ENCODE results near the gene LRRN2.
A peak's percentile ranks its signal among the peaks of the same experiment; 100 is the strongest.

LRRN2 gene

DNA sequence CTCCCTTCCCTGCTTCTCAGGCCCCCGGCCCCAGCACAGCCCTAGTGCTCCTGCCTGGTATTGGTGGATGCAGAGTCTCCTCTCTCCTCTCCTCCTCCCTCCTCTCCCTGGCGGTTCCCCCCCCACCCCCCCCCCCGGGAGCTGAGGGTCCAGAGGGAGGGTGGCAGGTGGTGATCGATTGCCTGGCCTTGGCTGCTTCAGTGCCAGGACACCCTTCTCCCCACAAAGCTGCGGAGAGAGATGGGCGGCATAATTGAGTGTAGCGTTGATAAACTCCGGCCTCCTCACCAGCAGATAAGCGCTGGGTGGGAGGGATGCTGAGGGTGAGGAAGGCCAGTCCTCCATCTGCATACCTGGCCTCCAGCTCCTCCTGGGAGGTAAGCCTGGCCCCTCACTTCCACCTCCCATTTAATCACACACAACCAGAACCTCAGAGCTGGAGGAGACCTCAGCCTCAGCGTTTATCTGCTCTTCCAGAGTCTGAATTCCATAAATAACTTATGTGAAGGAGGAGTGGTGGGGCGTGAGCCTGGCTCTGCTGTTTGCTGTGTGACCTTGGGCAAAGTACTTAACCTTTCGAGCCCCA is 60.8 kb downstream of the LRRN2 start:
- DNase-seq: no peak

DNA sequence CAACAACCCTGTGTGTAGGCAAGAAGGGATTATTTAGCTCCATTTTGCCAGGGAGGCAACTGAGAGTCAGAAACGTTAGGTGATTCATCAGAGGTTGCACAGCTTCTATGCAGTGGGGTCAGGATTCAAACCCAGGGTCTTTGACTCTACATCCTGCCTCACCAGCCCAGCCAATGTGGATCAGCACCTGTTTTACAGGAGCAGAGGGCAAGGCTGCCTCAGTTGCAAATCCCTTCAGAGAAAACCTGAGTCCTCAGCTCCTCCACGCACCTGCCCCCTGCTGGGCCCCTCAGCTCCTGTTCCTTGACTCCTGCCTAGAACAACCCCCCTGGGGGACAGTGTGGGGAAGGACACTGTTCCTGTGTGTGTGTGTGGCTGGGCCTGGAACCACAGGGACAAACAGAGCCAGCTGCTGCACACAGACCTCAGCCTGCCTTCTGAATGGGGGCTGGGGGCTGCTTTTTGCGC is 61.6 kb downstream of the LRRN2 start:
- peak; percentile 19 for DNase-seq

DNA sequence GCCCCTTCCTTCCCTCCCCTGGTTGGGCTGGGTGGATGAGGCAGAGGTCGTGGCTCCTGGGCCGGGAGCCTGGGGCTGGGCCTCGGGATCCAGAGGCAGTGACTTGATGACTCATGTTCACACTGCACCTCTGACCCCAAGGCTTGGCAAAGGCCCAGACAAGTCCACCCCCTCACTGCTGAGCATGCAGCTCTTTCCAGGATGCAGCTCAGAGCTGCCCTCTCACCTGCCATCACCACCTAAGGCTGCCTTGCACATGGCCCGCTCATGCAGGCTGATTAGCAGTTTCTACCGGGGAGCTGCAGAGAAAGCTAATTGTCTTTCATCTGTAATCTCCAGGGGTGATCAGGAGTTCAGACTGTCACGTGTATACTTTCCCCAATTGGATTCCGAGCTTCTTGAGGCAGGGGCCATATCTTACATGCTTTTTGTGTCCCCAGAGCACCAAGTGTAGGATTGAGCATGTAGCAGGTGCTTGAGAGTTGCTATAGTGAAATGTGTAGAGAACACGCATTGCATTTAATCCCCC is 62.1 kb downstream of the LRRN2 start:
- DNase-seq: no peak

DNA sequence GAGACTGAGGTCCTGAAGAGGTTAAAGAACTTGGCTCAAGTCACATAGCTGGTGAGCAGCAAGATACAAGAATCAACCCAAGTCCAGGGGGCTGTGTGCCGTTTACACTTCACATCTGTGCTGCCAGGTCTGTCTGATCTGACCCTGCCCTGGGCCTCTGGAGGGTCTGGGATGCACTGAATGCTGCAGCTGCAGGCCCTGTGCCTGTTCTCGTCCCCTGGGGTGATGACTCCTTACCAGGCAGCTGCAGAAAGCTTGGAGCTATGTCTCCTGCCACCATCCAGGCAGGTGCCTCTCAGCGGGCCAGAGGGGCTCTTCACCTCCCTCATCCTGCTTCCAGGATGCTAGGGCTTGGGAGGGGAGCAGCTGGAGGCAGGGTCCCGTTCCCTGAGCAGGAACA is 63.5 kb downstream of the LRRN2 start:
- no peak for DNase-seq

DNA sequence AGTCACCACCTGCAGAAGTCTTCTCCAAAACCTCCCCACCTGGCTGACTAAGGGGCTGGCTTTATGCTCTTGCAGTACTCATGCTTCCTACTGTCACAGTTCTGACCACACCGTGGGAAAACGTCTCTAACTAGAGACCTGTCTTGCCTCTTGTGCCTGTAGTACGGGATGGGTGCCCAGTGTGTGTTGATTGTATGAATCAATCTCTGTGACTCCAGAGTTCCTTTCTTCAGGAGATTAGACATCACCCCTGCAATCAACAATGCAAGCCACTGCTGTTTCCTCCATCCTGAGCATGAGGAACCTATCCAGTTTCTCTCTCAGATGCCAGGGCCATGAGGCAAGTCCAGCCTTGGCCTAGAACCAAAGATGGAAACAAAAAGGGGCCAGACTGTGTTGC is 64.1 kb downstream of the LRRN2 start:
- DNase-seq: no peak

- no peak for DNase-seq
Measured at GRCh38 chr1:204619721-204620120, 65.8 kb downstream of the LRRN2 start.

GRCh38 chr1:204618148-204618760 is 67.3 kb downstream of the LRRN2 start:
- no peak for DNase-seq

- DNase-seq: no peak
Measured at GRCh38 chr1:204617256-204618147, 68.0 kb downstream of the LRRN2 start.

GRCh38 chr1:204616641-204617040 is 68.9 kb downstream of the LRRN2 start:
- no peak for DNase-seq

- DNase-seq: no peak
Measured at GRCh38 chr1:204615881-204616280, 69.7 kb downstream of the LRRN2 start.

DNA sequence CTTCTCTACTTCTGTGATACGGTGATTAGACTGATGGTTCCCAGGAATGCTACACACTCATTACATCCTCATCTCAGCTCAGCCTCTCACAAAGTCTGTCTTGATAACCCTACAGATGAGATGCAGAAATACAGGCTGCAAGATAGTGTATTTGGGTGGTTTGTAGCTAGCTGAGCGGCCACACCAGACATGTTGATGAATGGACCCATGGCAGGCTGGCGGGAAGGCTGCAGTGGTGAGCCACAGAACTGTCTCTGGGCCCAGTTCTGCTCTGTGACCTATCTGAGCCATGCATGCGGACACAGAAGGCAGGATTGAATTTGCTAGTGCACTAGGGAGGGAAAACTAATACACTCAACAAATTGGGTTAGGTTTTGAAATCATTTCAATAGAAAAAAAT is 71.9 kb downstream of the LRRN2 start:
- no peak for DNase-seq

DNA sequence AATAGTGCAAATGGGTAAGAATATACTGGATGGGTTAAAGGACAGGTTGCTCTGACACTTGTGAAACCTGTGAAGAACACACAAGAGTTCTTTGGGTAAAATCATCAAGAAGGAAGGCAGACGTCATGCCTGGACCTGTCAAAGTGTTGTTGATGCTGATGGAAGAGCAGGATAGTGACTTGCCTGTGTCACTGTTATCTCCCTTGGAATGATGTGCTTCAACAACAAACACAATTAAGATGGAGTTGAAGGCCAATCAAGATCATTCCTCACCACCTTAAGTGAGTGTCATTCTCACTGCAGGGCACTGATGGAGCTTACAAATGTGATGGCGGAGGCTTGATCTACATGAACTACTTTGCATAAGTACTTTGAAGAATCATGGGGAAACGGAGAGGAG is 73.2 kb downstream of the LRRN2 start:
- no peak for DNase-seq

GRCh38 chr1:204611036-204611435 is 74.5 kb downstream of the LRRN2 start:
- DNase-seq: no peak

DNA sequence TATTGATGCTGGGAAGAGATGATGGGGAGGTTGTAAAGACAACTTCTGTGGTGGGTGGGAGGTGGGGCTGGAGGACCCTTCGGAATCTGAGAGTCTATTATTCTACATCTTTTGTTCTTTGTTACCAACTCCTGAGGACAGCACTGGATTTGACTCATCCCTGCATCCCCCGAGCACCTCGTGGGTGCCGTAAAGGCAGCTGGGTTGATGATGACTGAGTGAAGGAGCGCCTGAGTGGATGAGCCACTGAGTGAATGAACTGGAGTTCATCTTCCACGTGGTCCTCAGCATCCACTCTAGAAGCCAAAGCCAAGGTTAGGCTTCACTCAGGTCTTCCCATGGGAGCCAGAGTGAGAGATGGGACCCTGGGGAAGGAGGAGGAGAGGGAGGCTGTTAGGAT is 77.6 kb downstream of the LRRN2 start:
- no peak for DNase-seq

DNA sequence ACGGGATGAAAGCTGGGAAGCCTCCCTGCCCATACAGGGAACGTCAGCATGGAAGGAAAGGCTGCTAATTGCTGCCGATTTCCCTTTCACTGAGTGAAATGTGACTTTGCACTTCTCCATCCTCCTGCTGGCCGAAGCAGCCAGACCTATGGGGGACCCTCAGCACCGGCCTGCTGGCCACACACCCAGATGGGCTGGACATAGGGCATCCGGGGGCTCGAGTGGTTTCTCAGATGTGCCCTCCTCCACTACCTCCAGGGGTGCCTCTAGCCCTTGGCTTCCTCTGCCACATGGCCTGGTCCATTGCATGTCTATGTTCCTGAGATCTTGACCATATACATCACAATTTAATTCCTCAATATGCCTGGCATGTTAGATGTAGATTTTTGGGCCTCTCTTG is 79.7 kb downstream of the LRRN2 start:
- no peak for DNase-seq

DNA sequence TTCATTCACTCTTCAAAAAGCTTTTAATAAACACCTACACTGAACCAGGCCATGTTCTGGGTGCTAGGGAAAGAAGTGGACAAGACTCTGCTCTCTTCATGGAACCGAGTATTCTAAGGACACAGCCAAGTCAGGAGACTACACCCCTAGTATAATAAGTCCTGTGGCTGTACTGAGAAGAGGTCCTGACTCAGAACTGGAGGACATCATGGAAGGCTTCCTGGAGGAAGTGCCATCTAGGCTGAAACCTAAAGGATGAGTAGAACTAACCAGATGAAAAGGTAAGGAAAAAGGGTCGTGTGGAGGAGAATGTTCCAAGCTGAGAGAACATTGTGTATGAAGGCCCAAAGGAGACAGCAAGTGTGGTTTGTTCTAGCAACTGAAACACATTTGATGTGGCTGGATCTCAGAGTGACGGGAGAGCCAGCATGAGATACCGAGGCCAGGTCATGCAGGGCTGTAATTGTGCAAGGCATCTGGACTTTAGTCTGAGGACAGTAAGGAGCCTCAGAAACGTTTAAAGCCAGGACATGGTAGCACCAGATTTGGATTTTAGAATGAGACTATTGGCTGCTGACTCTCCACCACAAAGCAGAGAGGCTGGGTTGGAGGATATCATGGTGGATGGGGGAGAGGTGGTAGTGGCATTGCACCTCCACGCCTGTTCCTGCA is 82.5 kb downstream of the LRRN2 start:
- no peak for DNase-seq

DNA sequence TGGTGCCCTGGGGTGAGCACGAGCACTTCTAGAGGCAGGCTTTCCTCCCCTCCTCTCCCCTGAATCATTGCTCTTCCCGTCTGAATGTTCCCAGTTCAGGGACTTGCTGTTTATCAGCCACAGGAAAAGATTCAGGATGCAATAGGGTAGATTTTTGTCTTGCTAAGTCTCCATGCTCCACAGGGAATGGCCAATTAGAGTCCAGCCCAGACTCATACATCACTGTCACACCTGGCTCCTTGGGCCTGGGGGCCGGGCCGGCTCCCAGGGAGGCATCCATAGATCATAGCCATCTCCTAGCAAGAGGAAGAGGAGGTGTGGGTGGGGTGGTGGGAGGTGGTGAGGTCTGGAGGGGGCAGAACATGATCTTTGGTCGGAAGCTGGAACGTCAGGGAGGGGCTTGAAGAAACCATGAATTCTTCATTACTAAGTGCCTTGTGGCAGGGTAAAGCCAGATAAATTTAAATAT is 83.4 kb downstream of the LRRN2 start:
- DNase-seq: no peak

- DNase-seq: no peak
Measured at GRCh38 chr1:204600968-204601367, 84.6 kb downstream of the LRRN2 start.

DNA sequence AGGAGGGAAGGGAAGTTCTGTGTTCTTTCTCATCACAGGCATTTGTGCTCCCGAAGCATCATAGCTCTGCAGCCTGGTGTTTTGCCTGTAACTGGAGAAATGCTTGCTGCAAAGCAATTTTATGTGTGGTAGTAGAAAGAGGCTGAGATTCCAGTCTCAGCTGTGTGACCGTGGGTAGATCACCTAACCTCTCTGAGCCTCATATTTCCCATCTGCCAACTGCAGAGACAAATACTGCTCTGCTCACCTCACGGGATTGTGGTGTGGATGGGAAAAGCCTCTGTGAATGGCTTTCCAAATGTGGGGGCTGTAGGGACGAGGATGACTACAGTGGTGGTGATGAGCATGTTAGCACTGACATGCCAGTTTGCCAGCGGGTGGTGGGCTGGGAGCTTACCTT is 85.3 kb downstream of the LRRN2 start:
- DNase-seq: no peak

DNA sequence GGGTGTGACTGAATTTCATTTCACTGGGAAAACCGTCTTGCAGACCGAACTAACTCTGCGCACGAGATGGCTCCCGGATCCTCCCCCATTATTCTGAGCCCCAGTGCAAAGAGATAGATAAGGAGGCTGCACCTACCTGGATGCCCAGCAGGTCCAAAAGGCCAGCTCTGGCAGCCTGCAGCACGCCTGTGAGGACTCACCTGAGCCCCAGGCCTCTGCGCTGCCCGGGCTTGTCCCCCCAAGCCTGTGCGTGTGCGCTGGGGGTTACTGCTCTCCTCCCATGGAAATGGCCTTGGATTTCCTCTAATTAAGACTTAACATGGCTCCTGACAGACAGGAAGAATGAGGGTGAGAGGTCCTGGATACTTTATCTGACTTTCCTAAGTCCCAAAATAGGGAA is 85.9 kb downstream of the LRRN2 start:
- DNase-seq: no peak

GRCh38 chr1:204599098-204599497 is 86.4 kb downstream of the LRRN2 start:
- DNase-seq: no peak

GRCh38 chr1:204598319-204598969 is 87.1 kb downstream of the LRRN2 start:
- no peak for DNase-seq
